ENCODE data around the gene RNF181.

Gene RNF181

DNA sequence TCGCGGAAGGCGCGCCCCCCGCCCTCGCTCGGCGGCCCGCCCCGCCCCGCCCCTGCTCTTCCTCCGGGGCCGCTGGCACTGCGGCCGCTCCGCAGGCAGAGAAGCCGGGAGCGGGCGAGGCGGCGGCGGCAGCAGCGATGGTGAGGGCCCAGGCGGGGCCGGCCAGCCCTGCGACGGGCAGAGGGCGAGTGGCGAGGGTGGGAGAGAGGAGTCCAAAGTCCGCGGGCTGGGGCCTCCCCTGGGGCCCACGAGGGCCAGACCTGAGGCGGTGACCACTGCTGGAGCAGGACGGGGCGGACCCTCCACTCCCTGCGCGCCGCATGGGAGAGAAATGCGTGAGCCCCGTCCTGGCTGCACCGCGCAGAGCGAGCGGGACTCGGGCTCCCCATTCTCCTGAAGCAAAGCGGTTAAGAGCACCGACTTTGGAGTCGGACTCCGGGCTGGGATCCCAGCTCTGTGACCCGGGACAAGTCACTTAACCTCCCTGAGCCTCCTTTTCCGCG is 11.1 kb upstream of the RNF181 start, which contains the start of gene VAMP5:
Gene VAMP5, plus strand, starts transcription at position 78 of the 503 bp plus-strand sequence. Its CDS starts 60 bp downstream, at position 138.
- TF ChIP-seq, protein P1, sequence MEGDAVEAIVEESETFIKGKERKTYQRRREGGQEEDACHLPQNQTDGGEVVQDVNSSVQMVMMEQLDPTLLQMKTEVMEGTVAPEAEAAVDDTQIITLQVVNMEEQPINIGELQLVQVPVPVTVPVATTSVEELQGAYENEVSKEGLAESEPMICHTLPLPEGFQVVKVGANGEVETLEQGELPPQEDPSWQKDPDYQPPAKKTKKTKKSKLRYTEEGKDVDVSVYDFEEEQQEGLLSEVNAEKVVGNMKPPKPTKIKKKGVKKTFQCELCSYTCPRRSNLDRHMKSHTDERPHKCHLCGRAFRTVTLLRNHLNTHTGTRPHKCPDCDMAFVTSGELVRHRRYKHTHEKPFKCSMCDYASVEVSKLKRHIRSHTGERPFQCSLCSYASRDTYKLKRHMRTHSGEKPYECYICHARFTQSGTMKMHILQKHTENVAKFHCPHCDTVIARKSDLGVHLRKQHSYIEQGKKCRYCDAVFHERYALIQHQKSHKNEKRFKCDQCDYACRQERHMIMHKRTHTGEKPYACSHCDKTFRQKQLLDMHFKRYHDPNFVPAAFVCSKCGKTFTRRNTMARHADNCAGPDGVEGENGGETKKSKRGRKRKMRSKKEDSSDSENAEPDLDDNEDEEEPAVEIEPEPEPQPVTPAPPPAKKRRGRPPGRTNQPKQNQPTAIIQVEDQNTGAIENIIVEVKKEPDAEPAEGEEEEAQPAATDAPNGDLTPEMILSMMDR (conservative IDR thresholded peaks at IDR 0.05; ENCODE audit: low read length): no peak
- peak; percentile 17 for DNase-seq (ENCODE audit: low read depth)
- H3K4me3 ChIP-seq (ENCODE audit: low read length): peak within 1 kb of the TSS; percentile 68

DNA sequence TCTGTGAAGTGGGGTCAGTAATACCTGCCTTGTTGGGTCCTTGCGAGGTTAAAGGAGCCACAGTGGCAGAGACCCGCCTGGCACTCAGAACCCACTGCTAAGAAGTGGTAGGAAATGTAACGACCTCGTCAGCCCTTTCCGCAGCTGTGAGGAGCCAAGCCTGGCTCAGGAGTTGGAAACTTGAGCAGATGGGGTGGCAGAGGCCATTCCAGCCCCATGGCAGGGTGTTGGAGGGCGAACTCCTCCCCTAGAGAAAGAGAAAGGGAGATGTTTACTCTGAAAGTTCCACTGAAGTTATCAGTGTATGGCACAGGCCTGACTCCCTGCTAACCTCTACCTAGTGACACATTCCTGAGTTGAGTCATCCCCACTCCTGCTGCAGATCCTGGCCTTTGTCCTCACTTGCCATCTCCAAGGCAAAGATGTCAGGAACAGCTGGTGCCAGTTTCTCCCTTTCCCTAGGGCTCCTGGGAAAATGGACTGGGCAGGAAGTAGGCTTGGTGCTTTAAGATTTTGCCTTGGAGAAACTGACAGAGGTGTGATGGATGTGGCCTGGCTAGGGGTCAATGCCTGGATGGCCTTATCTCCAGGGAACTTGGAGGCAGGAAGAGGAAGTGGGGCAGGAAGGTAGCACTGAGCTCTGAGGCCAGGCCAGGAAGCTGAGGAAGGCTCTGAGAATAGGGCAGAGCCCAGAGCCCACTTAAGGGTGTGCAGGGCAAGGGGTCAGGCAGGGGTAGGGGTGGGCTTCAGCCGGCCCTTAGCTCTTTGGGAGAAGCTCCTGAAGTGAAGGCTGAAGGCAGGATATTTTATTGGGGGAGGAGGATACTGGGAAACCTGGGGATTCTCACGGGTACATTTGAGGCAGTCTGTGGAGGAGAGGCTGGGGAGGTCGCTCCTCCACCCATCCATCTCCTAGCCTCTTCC is 10.4 kb upstream of the RNF181 start:
- peak; percentile 81 for DNase-seq (ENCODE audit: low read depth)
- TF ChIP-seq, protein P1 (conservative IDR thresholded peaks at IDR 0.05; ENCODE audit: low read length): no peak
- peak overlapping the region; percentile 68 for H3K4me3 ChIP-seq (ENCODE audit: low read length)

DNA sequence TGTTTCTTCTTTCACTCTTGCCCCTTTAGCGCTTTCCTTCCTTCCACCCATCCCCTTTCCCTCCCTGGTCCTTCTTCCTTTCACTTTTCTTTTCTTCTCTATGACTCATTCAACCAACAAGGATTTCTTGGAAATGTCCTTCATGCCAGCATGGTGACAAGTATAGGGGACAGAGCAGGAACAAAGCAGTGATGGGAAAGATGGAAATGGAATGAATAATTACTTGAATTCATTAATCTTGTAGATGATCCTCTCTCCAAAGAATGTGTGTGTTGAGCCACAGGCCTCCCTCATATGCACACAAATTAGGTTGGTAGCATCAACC is 9.8 kb upstream of the RNF181 start:
- H3K4me3 ChIP-seq (ENCODE audit: low read length): peak overlapping the region; percentile 68
- TF ChIP-seq, protein P1 (conservative IDR thresholded peaks at IDR 0.05; ENCODE audit: low read length): no peak
- peak; percentile 85 for DNase-seq (ENCODE audit: low read depth)

DNA sequence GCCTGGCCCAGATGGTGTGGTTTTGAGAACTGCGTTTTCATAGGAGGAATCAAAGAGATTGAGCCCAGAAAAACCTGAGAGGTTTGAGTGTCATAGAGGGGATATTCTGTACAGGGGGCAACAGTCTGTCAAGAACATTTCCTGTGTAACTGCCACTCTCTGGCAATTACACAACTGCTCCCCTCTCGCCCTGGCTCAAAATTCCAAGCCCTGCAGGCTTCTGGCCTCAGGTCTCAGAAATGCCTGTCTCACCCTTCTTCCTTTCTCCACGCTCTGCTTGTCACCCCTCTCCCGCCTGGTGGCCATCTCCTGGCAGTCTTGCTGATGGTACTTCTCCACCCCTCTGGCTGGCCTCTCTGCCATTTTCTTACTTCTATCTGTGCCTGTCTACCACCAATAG is 7.3 kb upstream of the RNF181 start:
- no peak for DNase-seq (ENCODE audit: low read depth)
- TF ChIP-seq, protein P1 (conservative IDR thresholded peaks at IDR 0.05; ENCODE audit: low read length): no peak
- no peak overlapping the region for H3K4me3 ChIP-seq (ENCODE audit: low read length)

DNA sequence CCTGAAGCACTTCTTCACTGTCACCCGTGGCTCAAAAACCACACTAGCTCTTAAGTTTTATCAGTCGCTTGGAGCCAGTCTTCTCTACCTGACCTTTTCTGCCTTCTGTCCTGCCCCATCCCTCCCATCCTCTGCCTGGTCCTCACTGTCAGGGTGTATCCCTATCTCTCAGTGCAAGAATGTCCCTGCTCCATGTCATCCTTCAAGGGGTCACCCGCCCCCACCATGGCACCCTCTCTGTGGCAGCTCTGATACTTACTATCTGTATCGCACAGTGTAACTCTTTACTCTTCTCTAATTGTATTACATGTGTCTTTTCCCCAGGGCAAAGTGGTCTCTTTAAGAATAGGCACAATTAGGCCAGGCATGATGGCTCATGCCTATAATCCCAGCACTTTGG is 6.9 kb upstream of the RNF181 start:
- TF ChIP-seq, protein P1 (conservative IDR thresholded peaks at IDR 0.05; ENCODE audit: low read length): no peak
- no peak overlapping the region for H3K4me3 ChIP-seq (ENCODE audit: low read length)

DNA sequence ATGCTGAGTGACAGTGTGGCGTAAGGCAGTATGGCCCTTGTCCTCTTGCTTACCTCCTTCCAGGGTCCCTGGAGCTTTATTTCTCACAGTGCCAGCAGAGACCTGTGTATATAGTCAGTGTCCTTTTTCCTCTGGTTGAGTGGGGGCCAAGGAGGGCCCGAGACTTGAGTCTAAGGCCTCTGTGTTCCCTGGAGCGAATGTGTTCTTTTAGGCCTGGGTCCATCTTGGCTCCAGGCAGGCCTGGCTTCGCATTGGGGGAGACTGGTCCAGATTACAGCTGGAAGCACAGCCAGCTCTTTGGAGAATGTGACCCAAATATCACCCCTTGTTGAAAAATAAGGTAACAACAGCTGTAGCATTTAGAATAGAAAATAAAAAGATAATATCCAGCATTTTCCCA is 6.4 kb upstream of the RNF181 start:
- DNase-seq (ENCODE audit: low read depth): no peak
- TF ChIP-seq, protein P1 (conservative IDR thresholded peaks at IDR 0.05; ENCODE audit: low read length): no peak
- no peak overlapping the region for H3K4me3 ChIP-seq (ENCODE audit: low read length)

More for the DNA sequence above, 6.9 kb upstream of the RNF181 start:
- no peak for DNase-seq (ENCODE audit: low read depth)

Measured in AG10803 (cell line).